ENCODE measurements around the gene DIO3.

DNA sequence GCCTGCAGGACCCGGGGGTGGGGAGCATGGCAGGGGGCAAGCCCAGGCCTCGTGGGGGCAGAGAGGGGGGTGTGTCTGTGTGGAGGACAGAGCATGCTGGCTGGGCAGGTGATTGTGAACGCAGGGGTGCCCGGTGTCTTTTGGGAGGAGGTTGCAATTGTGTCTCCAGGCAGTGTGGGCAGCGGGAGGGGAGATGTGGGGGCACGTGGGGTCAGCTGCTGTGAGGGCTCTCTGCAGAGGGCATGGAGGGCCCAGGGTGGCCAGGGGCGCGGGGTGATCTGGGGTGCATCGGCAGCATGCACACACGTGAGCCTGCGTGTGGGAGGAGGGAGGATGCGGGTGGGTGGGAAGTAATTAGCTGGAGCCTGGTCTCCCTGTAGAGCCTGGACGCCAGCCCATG, 32.2 kb upstream of the DIO3 start:
- TF ChIP-seq, protein P1, sequence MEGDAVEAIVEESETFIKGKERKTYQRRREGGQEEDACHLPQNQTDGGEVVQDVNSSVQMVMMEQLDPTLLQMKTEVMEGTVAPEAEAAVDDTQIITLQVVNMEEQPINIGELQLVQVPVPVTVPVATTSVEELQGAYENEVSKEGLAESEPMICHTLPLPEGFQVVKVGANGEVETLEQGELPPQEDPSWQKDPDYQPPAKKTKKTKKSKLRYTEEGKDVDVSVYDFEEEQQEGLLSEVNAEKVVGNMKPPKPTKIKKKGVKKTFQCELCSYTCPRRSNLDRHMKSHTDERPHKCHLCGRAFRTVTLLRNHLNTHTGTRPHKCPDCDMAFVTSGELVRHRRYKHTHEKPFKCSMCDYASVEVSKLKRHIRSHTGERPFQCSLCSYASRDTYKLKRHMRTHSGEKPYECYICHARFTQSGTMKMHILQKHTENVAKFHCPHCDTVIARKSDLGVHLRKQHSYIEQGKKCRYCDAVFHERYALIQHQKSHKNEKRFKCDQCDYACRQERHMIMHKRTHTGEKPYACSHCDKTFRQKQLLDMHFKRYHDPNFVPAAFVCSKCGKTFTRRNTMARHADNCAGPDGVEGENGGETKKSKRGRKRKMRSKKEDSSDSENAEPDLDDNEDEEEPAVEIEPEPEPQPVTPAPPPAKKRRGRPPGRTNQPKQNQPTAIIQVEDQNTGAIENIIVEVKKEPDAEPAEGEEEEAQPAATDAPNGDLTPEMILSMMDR (IDR thresholded peaks at IDR 0.05; ENCODE audit: poor library complexity): no peak
- TF ChIP-seq EZH2 (IDR thresholded peaks at IDR 0.05; ENCODE audit: borderline replicate concordance): no peak
